Mesothelial cell of epicardium (in vitro differentiated cells): ENCODE results near the gene CCL21. TPM values are rescaled to one million over a fixed set of nuclear protein-coding genes. Genes with fewer than 3 reads are reported as not detected.
A peak's percentile ranks its signal among the peaks of the same experiment; 100 is the strongest.

Experiments
- DNase-seq, 2 experiments: peaks; one replicate each; pipeline ENCODE4 v3.0.0; 2021; ENCODE audit warnings: low spot score in 2 of 2; ENCODE audit not compliant: unreplicated experiment in 2 of 2
- H3K27ac Mint-ChIP-seq: 2 replicates; pipeline ENCODE4 v1.8.0; 2021; ENCODE audit warnings: mixed read lengths
- H3K27me3 Mint-ChIP-seq: 2 replicates; pipeline ENCODE4 v1.8.0; 2021; ENCODE audit warnings: low read depth, mixed read lengths
- H3K36me3 Mint-ChIP-seq: 2 replicates; pipeline ENCODE4 v1.8.0; 2021; ENCODE audit warnings: mixed read lengths
- H3K4me1 Mint-ChIP-seq: 2 replicates; pipeline ENCODE4 v1.8.0; 2021; ENCODE audit warnings: mixed read lengths
- H3K4me3 Mint-ChIP-seq: 2 replicates; pipeline ENCODE4 v1.8.0; 2021; ENCODE audit warnings: mild to moderate bottlenecking, moderate library complexity, mixed read lengths
- H3K9me3 Mint-ChIP-seq: 2 replicates; pipeline ENCODE4 v1.8.0; 2021; ENCODE audit warnings: mixed read lengths
- CTCF ChIP-seq: fragments of 200-600 bp; sonication (generic); IDR thresholded peaks from one replicate; pipeline ENCODE4 v1.5.0; 2021; ENCODE audit warnings: antibody characterized with exemption; ENCODE audit not compliant: unreplicated experiment
- total RNA-seq: library from RNA; stranded (reverse); gene quantifications from 3 replicates; pipeline ENCODE4 v1.2.1, GENCODE V29; 2021

The CCL21 gene
- total RNA-seq, 1 donor from 2014 or later: not detected

- Mint-ChIP-seq H3K36me3 (no peaks in the 10 kb centered on the region), H3K27ac (no peak overlapping the region), H3K9me3 (no peaks in the 10 kb centered on the region), H3K27me3 (peaks cover 38% of the 10 kb centered on the region), H3K4me1 (peaks cover 10% of the 10 kb centered on the region), H3K4me3 (peak overlapping the region; percentile 65)
- peak; percentile 90 for TF ChIP-seq CTCF
- DNase-seq: peak; percentile 68 to 87
Measured at GRCh38 chr9:34701023-34701768, 8.7 kb downstream of the CCL21 start.

GRCh38 chr9:34694811-34695210 lies 15.1 kb downstream of the CCL21 start:
- Mint-ChIP-seq H3K4me1 (no peaks in the 10 kb centered on the region), H3K4me3 (no peak overlapping the region), H3K27ac (no peak overlapping the region), H3K36me3 (peaks cover 9% of the 10 kb centered on the region), H3K27me3 (peaks cover 22% of the 10 kb centered on the region), H3K9me3 (peaks cover 15% of the 10 kb centered on the region)
- TF ChIP-seq CTCF: no peak
- no peak for DNase-seq

GRCh38 chr9:34693560-34693959 lies 16.4 kb downstream of the CCL21 start:
- H3K27me3 Mint-ChIP-seq: peaks cover 9% of the 10 kb centered on the region
- H3K4me1 Mint-ChIP-seq: no peaks in the 10 kb centered on the region
- no peak for TF ChIP-seq CTCF
- peaks cover 9% of the 10 kb centered on the region for H3K36me3 Mint-ChIP-seq
- H3K4me3 Mint-ChIP-seq: no peak overlapping the region
- H3K27ac Mint-ChIP-seq: no peak overlapping the region
- DNase-seq: no peak
- H3K9me3 Mint-ChIP-seq: peaks cover 15% of the 10 kb centered on the region

GRCh38 chr9:34691936-34692315 lies 18.0 kb downstream of the CCL21 start:
- H3K27me3 Mint-ChIP-seq: peaks cover 3% of the 10 kb centered on the region
- H3K27ac Mint-ChIP-seq: no peak overlapping the region
- no peak overlapping the region for H3K4me3 Mint-ChIP-seq
- DNase-seq: no peak
- H3K9me3 Mint-ChIP-seq: peaks cover 15% of the 10 kb centered on the region
- H3K4me1 Mint-ChIP-seq: no peaks in the 10 kb centered on the region
- H3K36me3 Mint-ChIP-seq: peaks cover 9% of the 10 kb centered on the region
- no peak for TF ChIP-seq CTCF

GRCh38 chr9:34690983-34691935 lies 18.7 kb downstream of the CCL21 start, which contains the start of gene CCL19:
Gene CCL19 (minus strand): TSS chr9:34691276. CDS start chr9:34691139, 137 bp downstream.
- Mint-ChIP-seq H3K9me3 (peaks cover 15% of the 10 kb centered on the region), H3K36me3 (peaks cover 9% of the 10 kb centered on the region), H3K27ac (no peak within 1 kb of the TSS), H3K27me3 (no peaks in the 10 kb centered on the region), H3K4me3 (no peak within 1 kb of the TSS), H3K4me1 (no peaks in the 10 kb centered on the region)
- DNase-seq: no peak
- TF ChIP-seq CTCF: no peak
